Jurkat, Clone E6-1 (cell line): ENCODE results near the gene SLC5A5. TPM values are rescaled to one million over a fixed set of nuclear protein-coding genes. Genes with fewer than 3 reads are reported as not detected.

Experiments
- DNase-seq: peaks from one replicate; pipeline ENCODE4 v3.0.0-alpha.2; 2011; ENCODE audit warnings: low read depth, low spot score
- H3K4me3 ChIP-seq: 2 replicates; pipeline ENCODE4 v1.5.1; 2011; ENCODE audit warnings: mild to moderate bottlenecking, low read length, control low read depth, moderate library complexity
- polyA plus RNA-seq: library from polyadenylated mRNA; unstranded; fragments of >200 nt; gene quantifications from one replicate; pipeline ENCODE4 v1.2.1, GENCODE V29; 2012; ENCODE audit warnings: missing spikeins; ENCODE audit not compliant: insufficient read length, insufficient read depth

Gene SLC5A5
- not detected for polyA plus RNA-seq

DNA sequence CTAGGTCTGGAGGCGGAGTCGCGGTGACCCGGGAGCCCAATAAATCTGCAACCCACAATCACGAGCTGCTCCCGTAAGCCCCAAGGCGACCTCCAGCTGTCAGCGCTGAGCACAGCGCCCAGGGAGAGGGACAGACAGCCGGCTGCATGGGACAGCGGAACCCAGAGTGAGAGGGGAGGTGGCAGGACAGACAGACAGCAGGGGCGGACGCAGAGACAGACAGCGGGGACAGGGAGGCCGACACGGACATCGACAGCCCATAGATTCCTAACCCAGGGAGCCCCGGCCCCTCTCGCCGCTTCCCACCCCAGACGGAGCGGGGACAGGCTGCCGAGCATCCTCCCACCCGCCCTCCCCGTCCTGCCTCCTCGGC, at the start of gene SLC5A5:
TSS of gene SLC5A5 (plus strand) at position 68 of the 373 bp plus-strand sequence. CDS start 375 bp downstream, outside the sequence.
- H3K4me3 ChIP-seq: no peak within 1 kb of the TSS
- no peak for DNase-seq

DNA sequence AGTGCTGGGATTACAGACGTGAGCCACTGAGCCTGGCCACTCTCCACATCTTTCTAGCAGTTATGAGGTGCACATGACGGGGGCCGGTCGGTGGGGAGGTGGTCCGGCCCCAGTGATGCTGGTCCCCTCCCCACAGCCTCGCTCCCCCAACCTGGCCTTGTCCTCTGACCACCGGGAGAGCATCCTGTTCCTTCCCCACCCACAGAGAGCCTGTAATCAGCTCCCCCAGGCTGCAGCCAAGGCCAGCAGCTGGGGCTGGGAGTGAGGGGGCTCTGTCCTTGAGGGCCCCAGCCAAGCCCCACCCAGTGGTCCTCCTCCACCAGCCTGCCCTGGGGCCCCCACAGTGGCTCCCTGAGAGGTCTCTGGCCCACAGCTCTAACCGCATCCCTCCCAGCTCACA, 47.4 kb upstream of the SLC5A5 start:
- DNase-seq: no peak
- no peak overlapping the region for H3K4me3 ChIP-seq

DNA sequence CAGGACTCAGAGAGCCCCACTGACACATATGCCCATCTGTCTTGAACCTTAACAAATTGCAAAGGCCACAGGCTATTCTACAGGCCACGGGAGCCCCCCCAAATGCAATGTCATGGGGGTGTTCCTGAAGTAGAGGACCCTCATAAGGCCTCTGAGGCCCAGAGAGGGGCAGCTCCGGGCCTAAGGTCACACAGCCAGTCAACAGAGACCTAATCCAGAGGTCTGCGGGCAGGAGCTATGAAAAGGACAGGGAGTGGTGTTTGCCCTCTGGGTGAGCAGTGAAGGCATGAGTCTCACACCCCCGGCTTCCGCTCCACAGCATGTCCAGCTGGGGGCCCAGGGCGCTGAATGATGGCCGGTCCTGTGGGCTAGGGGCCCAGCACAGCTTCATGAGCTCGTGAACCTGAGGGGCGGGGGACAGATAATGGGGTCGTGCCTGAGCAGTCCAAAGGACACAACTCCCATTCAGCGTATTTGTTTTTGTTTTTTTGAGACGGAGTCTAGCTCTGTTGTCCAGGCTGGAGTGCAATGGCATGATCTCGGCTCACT, 45.2 kb upstream of the SLC5A5 start:
- H3K4me3 ChIP-seq: no peak overlapping the region
- DNase-seq: no peak

DNA sequence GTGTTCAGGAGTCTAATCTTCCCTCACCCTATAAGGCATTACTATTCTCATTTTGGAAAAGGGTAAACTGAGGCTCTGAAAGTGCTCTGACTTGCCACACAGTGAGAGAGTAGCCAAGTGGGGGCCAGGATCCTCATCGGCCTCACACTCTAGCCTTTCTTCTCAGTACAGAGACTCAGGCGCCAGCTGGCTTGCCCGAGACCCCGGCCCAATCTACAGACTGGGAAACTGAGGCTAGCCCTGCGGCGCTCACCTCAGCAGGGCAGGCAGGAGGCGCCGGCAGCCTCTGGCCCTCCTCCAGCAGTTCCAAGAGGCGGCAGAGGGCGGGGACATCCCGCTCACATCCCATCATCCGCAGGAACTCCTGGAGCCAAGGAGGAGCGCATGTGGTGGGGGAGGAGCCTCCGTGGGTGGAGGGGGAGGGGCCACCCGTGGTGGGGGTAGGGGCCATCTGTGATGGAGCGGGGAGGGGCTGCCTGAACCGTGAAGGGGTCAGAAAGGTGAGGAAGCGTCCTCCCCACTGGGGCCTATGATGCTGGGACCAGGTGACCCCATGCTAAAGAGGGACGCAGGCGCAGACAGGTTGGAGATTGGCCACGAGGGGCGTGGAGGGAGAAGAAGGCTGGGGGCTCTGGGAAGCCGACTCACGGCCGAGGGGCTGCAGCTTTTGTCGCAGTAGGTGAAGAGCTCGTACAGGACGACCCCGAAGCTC, 41.7 kb upstream of the SLC5A5 start:
- no peak for DNase-seq
- no peak overlapping the region for H3K4me3 ChIP-seq

DNA sequence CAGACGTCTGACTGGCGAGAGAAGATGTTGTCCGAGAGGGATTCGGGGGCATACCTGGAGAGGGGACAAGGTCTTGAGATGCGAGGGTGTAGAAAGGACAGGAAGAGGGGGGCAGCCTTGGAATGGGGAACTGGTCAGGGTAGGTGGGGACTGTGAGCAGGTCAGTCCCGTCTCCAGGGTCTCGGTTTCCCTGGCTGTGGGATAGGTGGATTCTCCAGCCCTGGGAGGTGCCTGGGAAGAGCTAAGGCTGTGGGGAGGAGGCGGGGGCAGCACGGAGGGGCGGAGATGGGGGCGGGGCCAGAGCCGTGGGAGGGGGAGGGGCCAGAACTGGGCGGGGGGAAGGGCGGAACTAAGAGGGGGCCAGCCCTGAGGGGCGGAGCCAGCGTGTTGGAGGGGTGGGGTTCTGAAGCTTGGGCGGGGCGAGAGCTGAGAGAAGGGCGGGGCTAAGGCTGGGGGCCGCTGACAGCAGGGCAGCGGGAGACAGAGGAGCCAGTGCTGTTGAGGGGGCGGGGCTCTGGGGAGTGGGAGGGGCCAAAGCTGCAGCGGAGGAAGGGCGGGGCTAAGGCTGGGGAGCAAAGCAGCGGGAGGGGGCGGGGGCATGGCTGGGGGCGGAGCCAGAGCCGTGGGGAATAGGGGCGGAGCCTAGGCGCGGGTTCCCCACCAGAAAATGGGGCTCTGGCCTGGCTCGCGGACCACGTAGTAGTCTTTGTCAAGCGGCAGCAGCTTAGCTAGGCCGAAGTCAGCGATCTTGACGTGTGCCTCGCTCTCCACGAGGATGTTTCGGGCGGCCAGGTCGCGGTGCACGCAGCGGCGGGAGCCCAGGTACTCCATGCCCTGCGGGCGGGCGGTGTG, 41.0 kb upstream of the SLC5A5 start:
- no peak for DNase-seq
- H3K4me3 ChIP-seq: no peak overlapping the region

DNA sequence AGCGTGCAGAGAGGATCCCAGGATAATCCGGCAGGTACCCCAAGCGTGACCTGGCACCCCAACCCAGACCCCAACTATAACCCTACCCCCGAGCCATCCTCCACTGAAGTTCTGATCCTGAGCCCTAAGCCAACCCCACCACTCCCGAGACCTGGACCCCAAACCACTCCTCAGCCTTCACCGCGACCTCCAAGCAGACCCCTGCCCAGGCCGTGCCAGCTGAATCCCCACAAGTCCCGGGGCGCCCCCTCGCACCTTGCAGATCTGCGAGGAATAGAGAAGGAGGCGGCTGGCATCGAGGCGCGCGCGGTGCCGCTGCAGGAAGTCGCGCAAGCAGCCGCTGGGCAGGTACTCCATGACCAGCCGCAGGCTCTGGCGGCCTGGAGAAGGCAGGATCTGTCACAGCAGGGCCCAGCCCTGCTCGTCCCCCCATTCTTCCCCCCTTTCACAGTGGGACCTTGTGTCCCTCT, 40.3 kb upstream of the SLC5A5 start:
- DNase-seq: no peak
- no peak overlapping the region for H3K4me3 ChIP-seq

DNA sequence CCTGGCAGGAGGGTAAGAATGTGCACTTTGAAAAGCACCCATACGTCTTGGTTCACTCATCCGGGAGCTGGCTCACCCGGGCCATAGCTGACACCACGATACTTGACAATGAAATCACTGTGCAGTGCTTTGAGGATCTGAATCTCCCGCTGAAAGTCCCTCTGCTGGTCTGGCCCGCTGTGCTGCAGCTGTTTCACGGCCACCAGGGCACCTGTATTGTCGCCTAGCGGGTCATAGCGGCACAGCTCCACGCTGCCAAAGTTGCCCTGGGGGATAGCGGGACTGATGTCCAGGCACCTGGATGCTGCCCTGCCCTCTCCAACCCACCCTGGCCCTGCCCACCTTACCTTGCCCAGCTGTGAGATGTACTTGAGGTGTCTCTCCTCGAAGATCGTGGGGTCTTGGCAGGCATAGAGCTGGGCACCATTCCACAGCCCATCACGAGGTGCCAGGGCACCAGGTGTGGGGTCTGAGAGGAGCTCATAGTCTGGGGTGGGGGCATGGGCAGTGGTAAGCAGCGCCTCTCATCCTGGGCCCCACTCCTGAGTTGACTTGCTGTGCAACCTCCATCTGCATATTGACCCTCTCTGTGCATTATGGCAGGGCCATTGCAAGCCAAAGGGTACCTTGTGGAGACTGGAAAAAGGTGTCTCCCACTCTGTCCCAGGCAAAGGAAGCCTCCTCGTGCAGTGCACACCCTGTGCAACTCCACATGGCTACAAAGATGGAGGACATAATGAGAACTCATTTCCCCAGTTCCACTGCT, 39.1 kb upstream of the SLC5A5 start:
- DNase-seq: no peak
- H3K4me3 ChIP-seq: no peak overlapping the region

DNA sequence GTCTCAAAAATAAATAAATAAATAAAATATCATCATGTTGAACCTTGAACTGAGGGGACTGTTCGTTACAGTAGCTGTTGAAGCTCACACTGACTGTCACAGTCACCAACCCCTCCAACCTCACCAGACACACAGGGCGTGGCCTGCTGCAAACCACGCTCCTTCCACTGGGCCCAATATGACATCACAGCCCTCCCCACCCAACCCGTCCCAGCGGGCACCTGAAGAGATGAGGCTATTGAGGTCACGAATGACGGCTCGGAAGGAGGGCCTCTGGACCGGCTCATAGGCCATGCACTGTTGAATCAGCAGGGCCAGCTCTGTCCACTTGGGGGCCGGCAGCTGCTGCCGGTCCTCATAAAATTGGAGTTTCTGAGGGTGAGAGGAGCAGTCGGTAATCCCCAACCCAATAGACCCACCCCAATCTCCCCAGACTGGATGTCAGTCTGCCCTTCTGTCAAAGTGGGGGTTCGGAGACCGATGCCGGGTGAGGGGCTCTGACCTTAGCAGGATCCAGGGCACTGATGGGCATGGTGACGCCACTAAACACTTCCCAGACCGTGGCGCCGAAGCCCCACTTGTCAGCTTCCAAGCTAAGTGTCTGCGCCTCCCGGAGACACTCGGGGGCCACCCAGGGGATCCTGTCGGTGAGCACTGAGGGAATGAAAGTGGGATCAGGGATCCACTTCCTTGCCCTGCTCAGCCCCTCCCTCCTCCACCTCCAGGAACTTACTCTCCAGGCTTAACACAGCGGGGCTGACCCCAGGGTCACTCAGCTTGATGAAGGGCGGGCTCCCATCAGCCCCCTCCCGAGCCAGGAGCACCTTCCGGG, 37.2 kb upstream of the SLC5A5 start:
- no peak for DNase-seq

DNA sequence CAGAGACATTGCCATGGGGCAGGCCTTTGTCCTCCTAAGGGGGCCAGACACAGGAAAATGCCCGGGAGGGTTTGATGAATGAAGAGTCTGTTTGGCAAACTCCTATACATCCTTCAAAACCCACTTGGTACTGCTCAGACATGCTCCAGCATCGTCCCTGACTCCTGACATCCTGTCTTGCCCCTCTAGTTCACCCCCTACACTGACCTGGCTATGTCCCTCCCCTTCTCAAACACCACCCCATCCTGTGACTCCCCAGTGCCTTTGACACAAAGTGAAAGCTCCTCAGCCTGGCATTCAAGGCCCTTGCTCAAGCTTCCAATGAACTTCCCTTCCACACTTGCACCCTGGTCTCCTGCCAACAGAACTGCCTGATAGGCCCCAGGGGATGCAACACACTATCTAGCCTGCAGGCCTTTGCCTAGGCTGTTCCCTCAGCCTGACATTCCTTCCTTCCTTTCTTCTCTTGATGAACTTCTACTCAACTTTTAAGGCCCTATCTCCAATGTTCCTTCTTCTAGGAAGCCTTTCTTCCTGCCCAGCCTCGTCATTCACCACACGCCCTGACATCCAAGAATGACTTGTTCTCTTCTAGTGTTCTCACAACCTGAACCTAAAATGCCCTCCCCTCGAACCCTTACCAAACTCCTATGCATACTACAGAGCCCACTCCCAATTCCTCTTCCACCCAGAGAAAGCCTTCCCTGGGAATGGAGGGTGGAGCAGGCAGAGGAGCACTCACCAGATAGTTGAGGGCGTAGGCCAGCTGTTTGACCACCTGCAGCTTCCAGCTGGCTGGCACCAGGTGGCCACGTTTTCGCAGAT, 36.4 kb upstream of the SLC5A5 start:
- DNase-seq: no peak
- H3K4me3 ChIP-seq: no peak overlapping the region

More for the DNA sequence above, 37.2 kb upstream of the SLC5A5 start:
- H3K4me3 ChIP-seq: no peak overlapping the region

DNA sequence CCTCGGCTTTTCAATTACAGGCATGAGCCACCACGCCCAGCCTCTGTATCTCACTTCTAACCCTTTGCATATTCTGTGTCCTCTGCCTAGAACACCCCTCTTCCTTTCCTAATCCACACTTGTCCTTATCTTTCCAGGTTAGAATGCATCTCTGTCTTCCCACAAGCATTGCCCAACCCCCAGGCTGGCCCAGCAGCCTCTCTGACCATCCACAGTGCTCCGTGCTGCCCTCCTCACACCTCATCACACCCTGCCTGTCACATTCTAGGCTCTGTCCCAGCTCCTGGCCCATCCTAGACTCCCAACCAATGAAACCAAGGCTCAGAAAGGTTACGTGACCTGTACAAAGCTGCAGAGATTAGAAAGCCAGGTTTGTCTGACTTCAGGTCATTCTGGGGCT, 35.2 kb upstream of the SLC5A5 start:
- H3K4me3 ChIP-seq: no peak overlapping the region
- no peak for DNase-seq

DNA sequence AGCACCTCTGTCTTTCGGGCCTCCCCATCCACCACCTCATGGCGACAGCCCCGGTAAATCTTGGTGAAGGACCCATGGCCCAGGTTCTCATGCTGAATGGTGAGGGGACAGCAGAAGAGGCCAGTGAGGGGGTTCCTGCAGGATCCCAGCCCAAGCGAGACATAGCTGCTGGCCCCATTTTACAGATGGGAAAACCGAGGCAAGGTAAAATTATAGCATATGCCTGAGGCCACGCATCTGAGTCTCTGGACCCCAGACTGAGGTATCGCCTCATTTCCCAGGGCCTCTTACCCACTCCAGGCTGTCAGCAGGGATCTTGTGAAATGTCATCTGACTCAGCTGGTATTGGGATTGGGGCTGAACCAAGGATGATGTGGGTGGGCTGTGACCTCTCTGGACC, 33.8 kb upstream of the SLC5A5 start:
- no peak overlapping the region for H3K4me3 ChIP-seq
- no peak for DNase-seq

DNA sequence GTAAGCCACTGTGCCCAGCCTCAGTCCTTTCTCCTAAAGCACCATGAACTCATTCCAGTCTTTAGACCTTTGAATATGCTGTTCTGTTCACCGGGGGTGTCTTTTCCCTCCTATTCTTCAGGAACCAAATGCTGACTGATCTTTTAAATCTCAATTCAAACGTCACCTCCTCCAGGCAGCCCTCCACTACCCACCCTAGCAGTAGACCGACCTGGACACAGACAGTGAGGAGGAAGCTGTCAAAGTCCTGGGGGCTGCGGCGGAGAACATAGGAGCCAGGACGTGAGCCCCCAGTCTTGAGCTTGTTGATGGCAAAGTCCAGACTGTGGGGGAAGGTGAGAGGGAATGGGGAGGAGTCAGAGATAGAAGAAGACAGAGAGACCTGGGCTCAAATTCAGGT, 31.7 kb upstream of the SLC5A5 start:
- DNase-seq: no peak
- no peak overlapping the region for H3K4me3 ChIP-seq

DNA sequence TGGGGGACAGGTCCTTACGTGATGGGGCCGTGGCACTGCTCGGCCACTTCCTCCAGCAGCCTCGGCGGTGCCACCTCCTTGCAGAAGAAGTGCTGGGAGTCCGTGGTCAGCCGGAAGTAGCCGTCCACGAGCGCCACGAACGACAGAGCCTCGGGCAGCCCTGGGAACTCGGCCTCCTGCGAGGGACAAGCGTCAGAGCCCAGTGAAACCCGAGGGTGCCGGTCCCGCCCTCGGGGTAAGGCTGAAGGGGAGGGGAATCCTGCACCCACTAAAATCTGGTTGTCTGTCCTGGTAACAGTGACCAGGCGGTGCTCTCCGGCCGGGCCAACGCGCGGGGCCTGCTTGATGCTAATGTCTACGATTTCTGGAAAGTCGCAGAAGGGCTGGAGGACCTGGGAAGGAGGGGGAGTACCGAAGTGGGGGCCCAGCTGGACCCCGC, 30.4 kb upstream of the SLC5A5 start:
- no peak overlapping the region for H3K4me3 ChIP-seq
- DNase-seq: no peak

DNA sequence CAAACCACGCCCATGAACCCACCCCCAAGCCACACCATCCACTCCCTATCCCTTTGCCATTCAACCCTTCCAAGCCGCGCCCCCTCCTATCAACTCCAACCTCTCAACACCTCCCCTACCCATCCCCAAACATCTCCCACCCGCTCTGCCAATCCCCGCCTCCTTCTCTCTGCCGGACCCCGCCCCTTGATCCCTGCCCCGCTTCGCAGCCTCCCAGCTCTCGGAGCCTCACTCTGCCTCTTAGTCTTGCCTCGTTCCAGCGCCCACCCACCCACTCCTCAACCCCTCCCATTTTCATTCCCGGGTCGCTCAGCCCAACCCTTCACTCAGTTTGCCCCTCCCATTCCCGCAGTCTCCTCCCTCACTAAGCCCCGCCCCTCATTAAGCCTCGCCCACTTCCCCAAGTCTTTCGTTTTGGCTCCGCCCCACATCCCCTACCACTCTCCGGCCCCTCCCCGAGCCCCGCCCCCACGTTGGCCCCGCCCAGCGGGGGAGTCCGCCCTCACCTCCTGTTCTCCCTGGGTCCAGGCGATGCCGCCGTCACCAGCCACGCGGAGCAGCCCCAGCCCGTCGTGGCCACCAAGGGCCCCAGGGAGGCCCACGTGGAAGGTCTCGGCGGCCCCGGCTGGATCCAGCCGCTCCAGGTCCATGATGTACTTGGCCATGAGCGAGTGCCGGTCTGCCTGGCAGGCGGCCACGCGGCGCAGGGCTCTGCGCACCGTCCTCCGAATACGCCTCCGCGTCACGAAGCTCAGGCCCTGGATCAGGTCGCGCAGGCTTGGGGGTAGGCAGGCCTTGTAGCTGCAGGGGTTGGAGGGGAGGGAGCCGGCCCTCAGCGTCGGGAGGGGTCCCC, 29.7 kb upstream of the SLC5A5 start:
- DNase-seq: no peak
- H3K4me3 ChIP-seq: no peak overlapping the region

DNA sequence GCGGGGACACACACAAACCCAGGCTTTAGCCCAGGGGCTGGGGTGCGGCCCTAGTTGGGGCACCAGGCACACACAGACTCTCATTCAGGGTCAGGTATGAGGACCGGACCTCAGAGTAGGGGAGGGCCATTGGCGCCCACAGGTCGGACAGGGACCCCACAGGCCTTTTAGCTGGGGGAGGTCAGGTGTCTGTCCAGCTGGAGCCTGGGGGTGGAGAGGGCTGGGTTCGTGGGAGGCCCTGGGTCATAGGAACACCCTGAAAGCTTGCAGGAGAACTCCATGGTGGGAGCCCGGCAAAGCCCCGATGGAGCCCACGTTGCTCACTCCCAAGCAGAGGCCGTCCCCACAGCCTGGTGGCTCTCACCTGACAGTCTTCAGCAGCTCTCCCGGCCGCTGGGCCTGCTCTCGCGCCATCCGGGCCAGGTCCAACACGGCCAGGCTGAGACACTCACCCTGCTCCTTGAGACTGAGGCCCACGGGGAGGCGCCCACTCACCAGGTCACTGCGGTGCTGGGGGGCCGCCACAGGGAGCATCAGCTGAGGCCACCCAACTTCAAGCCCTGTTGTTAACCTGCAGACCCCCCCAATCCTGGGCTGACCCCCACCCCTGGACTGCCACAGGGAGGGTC, 29.0 kb upstream of the SLC5A5 start:
- H3K4me3 ChIP-seq: no peak overlapping the region
- DNase-seq: no peak

DNA sequence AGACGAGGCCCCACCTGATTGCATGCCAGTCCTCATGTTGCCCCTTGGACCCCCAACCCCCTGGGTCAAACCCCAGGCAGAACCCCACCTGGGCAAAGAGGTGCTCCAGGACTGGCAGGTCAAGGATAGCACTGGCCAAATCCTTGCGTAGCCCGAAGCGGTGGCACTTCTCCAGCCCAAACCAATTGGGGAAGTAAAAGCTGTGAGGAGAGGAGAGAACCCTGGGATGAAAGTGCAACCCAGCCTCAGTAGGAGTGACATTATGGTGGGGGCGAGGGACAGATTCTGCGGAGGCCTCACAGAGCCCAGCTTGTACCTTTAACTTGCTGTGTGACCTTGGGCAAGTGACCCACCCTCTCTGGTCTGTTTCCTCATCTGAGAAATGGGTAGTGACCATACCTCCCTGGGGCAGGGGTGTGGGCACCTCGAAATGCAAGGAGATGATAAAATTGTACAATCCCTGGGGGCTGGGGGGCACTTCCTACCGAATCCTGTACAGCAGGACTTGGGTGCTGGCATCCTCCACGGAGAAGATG, 28.4 kb upstream of the SLC5A5 start:
- H3K4me3 ChIP-seq: no peak overlapping the region

More for the DNA sequence above, 28.4 kb upstream of the SLC5A5 start:
- no peak for DNase-seq
